Measurements from ENCODE around the gene CAB39L.
"Not testable (repeated sequence)": the region's sequence is repeated elsewhere in the genome, so short reads cannot be mapped to it uniquely, and the experiment has no call there.

The CAB39L gene

GRCh38 chr13:49343255-49343654 lies 100.6 kb downstream of the CAB39L start:
- DNase-seq, result no peak

DNA sequence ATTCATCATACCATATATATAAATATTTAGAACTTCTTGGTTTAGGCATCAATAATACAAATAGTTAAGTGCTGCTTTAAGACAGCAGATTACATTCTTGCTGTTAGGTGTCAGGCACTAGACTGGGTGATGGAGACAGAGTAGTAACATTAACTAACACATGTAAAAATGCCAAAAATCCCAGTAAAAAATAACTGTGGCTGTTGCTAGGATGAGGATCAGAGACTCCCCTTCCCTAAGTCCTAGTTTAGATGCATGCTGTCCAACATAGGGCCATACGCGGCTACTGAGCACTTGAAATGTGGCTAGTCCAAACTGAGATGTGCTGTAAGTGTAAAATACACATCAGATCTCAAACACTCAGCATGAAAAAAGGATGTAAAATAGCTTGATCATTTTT lies 101.4 kb downstream of the CAB39L start:
- DNase-seq, result no peak

DNA sequence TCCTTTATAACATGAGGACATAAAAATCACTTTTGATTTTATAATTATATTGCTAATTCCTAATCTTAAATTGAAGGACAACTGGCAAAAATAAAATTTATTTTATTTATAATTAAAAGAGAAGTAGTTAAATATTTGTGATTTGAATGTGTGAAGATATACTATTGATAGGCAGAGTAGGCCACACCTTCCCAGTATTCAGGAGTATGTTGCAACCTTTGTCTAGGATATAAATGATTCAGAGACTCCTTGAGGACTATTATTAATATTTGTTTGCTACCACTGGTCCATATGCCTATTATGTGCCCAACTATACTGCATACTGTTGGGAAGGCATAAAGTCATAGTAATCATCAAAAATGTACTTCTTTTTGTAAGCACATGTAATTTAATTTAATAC lies 101.9 kb downstream of the CAB39L start:
- DNase-seq, result no peak

- DNase-seq, result no peak
These were observed 102.3 kb downstream of the CAB39L start for GRCh38 chr13:49341517-49341916.

- DNase-seq, result no peak
These were observed 103.7 kb downstream of the CAB39L start for GRCh38 chr13:49340161-49340560.

DNA sequence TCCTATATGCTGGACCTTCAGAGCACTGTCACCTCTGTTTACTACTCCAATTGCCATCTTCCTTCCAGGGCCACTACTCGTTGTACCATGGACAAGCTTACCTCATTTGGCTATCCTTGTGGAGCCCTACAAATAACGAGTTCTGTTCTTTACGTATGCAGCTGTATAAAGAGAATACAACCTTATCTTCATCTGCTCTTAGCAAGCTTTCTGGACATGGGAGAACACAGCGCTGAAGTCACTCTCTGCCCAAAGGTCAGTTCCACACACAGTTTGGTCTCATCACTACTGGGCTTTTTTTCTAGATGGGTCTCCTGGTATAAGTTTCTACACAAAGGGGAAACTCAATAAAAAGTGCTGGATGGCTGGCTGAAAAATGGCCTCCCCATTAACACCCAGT lies 107.2 kb downstream of the CAB39L start:
- no peak for DNase-seq

- DNase-seq, result no peak
These were observed 113.4 kb downstream of the CAB39L start for GRCh38 chr13:49330546-49330864.

- no peak for DNase-seq
These were observed 113.9 kb downstream of the CAB39L start for GRCh38 chr13:49329831-49330545.

GRCh38 chr13:49327145-49327544 lies 116.7 kb downstream of the CAB39L start:
- DNase-seq, result not testable (repeated sequence)

GRCh38 chr13:49326222-49326917 lies 117.5 kb downstream of the CAB39L start:
- no peak for DNase-seq

- DNase-seq, result no peak
These were observed 120.5 kb downstream of the CAB39L start for GRCh38 chr13:49323344-49323743.

DNA sequence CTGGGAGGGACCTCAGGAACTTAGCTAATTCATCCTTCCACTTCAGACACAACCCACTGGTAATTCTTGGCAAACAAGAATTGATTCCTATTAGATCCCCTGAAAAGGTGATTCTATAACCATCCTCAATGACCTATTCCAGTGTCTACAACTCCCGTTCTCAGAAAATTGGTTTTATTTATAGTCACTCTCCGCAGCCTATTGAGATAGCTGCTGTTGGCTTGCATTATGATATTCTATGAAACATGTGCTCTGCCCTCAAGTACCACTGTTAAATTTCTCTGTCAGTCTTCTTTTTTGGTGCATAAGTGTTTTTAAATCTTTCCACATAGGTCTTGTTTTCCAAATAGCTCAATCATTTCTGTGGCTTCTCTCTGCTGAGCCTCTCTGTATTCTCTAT lies 121.2 kb downstream of the CAB39L start:
- no peak for DNase-seq

- DNase-seq, result no peak
These were observed 122.9 kb downstream of the CAB39L start for GRCh38 chr13:49320975-49321374.

DNA sequence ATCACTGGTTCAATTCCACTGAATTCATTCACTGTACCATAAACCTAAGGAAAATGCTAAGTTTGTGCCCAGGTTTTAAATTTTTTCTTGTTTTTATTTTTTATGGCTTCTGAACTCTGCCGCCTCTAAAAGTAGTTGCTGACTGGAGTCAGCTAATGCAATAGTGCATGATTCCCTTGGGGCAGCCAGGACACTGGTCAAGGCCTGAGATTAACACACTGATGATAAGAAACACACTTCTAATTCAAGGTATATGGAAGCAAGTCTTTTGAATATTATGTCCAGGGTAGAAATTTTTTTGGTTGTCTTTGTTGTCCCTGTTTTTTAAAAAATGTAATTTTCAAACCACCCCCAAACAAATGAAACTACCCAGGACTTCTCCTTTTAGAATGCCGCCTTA lies 123.9 kb downstream of the CAB39L start:
- DNase-seq, result no peak

GRCh38 chr13:49319551-49319950 lies 124.3 kb downstream of the CAB39L start:
- no peak for DNase-seq

GRCh38 chr13:49315756-49316482 lies 127.9 kb downstream of the CAB39L start:
- no peak for DNase-seq

DNA sequence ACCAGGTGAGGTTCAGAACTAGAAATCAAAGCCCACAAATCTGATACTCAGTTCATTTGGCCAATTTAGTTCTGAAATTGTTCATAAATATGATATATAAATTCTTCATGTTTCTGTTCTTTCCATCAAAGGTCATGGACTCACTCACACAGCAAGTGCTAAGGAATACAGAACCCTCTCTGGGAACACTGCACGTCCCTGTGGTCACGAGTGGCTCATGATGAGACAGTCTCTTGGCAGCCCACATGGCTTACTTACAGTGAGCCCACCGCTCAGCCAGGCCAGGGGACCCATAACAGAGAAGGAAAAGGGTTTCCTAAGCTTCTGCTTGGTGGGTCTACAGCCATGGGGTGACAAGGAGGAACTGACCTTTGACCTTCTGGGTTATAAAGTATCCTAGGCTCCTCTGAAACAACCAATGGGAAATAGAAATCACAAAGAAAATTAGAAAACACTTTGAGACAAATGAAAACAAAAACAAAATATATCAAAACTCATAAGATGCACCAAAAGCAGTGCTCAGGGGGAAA lies 128.8 kb downstream of the CAB39L start:
- DNase-seq, result no peak

GRCh38 chr13:49314344-49314882 lies 129.5 kb downstream of the CAB39L start:
- no peak for DNase-seq

GRCh38 chr13:49311816-49312215 lies 132.0 kb downstream of the CAB39L start:
- DNase-seq, result no peak

GRCh38 chr13:49310251-49310650 lies 133.6 kb downstream of the CAB39L start:
- DNase-seq, result no peak

- DNase-seq, result no peak
These were observed 134.9 kb downstream of the CAB39L start for GRCh38 chr13:49308921-49309408.

DNA sequence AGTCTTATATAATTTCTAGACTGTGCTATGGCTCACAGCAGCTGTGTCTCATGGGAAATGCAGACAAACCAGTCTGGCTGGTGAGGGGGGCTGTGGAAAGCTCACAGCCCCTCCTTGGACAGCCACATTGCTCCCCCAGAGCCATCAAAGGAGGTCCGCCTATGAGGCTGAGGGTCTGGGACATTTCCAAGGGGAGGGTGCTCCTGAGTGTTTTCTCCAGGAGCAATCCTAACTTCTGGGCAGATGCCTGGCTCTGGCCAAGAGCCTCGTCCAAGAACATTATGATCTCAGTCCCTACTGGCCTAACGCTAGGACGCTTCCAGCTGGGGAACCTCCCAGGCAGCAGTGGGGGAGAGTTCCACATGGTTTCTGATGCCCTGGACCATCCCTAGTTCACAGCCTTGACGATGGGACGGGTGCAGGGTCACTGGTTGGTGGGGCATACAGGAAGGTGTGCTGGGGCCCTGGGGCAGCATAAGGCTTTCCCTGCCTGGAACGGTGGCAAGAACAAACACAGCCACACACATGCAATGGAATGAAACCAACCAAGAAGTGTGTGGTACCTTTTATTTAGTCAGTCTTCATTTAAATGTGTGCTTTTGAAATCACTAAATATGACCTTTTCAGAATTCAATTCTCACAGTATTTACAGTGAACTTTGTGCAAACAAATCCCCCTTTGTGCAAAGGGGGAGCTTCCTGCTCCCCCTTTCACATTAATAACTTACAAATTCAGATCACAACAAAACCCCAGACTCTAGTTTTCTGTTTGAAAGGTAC lies 135.6 kb downstream of the CAB39L start:
- DNase-seq, result no peak

DNA sequence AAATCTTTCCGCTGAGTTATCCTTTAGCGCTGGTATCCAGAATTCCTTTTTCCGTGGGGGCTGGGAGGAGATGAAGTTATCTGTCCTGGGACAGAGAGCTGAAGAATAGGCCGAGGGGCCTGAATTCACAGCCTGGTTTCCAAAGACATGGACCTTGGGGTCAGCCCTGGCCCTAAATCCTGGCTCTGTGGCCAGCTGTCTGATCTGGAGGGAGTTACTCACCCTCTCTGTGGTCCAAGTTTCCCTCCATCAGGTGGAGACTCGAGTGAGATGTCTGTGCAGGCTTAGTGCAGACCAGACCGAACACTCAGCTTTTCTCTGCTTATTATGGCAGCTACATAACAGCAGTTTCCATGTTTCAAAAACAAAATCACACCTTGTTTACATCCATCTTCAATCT lies 136.5 kb downstream of the CAB39L start:
- no peak for DNase-seq

All from T-helper 9 cell (primary cell).